Midbrain (tissue), 1 donor: ENCODE measurements around the gene RTEL1.
"Not testable (repeated sequence)": the region's sequence is repeated elsewhere in the genome, so short reads cannot be mapped to it uniquely, and the experiment has no call there.

Source experiments
- DNase-seq: peaks from one replicate; lab custom pipeline; 2025; lab: John Stamatoyannopoulos, UW

Gene RTEL1

DNA sequence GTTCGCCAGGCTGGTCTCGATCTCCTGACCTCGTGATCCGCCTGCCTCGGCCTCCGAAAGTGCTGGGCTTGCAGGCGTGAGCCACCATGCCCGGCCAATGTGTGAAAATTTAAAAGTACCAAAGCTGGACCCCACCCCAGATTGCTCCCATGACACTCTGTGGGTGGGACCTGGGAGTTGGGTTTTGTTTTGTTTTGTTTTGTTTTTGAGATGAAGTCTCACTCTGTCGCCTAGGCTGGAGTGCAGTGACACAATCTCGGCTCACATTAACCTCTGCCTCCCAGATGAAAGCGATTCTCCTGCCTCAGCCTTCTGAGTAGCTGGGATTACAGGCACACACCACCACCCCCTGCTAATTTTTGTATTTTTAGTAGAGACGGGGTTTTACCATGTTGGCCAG is 13.6 kb downstream of the RTEL1 start:
- DNase-seq, result not testable (repeated sequence)

DNA sequence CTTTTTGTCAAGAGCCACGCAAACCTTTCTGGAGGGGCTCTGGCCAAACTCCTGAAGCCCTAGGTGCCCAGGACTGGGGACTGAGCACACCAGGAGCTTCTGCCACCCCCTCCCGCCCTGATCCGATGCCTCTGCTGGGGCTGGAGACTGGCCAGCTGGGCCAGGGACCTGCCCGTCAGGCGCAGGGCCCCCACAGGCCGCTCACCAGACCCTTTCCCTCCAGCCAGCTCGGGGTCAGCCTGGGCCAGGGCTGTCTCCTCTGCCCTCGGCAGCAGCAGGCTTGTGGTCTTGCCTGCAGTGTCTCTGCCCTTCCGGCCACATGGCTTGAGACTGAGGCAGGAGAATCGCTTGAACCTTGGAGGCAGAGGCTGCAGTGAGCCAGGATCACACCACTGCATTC is 14.6 kb downstream of the RTEL1 start:
- DNase-seq, result no peak

DNA sequence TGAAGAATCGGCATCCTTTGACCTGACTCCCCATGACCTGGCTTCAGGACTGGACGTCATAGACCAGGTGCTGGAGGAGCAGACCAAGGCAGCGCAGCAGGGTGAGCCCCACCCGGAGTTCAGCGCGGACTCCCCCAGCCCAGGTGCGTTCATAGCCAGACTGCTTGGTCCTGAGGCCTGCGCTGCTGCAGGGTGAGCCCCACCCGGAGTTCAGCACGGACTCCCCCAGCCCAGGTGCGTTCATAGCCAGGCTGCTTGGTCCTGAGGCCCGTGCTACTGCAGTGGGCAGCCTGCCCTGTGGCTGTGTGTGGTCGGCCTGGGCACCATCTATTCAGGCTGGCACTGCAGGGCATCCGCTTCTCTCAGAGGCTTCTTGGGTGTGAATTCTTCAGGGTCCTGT is 15.8 kb downstream of the RTEL1 start:
- DNase-seq, result no peak

DNA sequence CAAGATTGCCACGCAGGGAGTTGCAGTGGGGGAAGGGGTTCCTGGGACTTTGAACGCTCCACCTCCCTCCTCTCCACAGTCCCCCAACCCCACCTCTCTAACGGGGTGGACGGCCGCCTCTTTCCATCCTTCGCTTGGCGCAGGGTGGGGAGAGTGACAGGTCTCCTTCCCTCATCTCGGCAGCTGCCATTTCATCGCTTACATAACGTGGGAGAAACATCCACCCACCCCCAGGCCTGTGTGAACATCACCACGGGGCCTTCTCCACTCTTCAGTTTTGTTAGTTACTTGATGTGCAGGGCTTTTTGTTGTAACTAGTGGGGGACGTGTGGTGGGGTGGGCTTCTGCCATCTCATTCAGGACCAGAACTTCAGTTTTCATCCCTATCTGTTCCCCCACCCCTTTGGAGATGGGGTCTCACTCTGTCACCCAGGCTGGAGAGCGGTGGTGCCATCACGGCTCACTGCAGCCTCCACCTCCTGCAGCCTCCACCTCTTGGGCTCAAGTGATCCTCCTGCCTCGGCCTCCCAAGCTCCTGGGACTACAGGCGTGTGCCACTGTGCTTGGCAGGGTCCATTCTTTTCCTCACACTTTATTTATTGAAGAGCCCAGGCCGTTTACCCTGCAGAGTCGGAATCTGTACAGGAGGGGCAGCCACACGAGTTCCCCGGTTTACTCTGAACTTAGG is 17.7 kb downstream of the RTEL1 start:
- DNase-seq, result no peak

DNA sequence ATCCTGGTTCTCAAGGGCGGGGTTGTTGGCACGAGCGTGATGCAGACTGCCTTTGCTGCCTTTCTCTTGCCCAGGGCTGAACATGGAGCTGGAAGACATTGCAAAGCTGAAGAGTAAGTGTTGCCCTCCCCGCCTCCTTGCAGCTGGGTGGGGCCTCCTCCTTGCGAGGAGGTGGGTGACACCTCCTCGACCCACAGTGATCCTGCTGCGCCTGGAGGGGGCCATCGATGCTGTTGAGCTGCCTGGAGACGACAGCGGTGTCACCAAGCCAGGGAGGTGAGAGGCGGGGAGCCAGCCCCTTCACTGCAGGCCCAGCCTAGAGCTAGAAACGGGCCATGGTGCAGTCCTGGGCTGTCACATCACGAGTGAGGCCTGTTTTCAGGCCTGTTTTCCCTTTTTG is 20.0 kb downstream of the RTEL1 start:
- no peak for DNase-seq

DNA sequence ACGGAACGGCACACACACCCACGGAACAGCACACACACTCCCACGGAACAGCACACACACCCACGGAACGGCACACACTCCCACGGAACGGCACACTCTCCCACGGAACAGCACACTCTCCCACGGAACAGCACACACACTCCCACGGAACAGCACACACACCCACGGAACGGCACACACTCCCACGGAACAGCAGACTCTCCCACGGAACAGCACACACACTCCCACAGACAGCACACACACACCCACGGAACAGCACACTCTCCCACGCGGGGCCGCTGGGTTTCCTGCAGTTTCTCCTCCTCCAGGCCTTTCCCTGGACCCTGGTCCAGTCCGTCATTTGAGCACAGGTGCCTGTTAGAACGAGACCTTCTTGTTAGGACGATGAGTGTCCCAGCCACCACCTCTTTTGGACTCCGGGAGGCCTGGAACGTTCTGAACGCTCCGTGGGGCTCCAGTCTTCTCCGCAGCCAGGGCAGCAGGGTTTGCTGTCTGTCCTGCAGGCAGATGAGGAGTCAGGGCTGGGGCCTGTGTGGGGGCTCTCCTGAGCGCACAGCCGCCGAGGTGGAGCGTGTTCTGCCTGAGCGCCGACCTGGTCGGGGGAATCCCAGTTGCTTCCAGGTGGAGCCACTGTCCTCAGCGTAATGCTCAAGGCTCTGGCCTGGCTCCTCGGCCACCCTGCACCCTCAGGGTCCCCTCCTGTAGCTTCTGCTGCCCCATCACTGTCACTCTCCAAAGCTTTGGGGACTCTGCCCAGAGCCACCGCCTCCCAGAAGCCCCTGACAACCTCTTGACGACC is 20.8 kb downstream of the RTEL1 start:
- DNase-seq, result no peak

DNA sequence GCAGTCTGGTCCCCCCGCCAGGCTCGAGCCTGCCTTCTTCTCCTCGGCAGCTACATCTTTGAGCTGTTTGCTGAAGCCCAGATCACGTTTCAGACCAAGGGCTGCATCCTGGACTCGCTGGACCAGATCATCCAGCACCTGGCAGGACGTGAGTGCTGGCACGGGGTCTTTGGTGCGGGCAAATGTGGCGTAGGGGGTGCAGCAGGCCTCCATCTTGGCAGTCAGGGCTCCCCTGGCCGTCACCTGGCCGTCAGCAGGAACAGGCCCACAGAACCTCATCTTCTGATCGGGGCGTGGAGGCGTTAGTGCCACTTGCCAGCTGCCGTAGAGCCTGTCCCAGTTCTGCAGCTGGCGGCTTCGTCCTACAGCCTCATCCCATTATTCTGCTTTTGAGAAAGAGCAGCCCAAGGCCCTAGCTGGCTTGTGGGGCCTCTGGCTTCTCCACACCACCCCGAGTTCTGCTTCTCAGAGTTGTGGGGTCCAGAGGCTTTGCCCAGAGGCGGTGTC is 21.7 kb downstream of the RTEL1 start:
- no peak for DNase-seq

DNA sequence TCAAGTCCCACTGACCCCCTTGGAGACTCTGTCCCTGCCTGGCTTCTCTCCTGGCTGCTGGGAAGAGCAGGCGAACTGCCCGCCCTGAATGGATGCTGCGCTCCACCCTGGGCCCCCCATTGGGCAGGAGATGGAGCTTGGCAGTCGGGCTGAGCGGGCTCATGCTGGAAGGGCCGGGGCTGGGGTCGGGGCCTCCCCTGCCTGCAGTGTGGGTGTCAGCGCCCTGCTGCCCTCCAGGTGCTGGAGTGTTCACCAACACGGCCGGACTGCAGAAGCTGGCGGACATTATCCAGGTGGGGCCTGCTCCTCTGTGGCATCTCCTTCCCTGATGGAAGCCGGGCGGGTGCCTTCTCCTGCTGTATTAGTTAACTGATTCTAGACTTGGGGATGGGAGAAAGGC is 22.3 kb downstream of the RTEL1 start:
- DNase-seq, result no peak

DNA sequence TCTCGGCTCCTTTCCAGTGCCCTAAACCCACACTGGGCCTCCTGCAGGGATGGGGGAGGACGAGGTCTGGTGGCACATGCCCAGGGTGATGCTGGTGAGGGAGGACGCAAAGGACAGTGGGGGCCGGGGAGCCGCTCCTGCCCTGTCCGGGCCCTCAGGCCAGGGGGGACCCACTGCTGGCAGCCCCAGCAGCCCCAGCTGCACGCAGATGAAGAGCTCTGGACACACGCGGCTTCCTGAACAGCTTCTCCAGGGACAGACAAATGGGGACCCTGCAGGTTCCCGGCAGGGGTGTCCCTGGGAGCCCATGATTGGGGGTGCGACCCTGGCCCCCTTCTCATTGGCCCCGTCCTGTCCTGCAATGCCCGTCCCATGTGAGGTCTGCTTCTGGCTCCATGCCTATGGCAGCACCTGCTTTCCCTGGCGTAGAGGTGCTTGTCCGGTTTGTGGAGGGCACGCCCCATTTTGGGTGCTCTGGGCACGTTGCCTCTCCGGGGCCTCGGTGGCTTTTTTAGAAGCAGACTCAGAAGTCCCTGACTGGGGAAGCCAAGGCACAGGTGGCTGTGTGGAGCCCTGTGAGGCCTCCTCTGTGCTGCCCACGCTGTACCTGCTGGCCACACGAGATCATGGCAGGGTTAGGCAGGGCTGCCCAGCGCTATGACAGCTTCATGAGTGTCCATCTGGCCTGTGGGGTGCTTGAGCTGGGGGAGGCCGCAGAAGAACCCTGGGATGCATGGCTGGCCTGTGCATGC is 22.9 kb downstream of the RTEL1 start:
- no peak for DNase-seq

DNA sequence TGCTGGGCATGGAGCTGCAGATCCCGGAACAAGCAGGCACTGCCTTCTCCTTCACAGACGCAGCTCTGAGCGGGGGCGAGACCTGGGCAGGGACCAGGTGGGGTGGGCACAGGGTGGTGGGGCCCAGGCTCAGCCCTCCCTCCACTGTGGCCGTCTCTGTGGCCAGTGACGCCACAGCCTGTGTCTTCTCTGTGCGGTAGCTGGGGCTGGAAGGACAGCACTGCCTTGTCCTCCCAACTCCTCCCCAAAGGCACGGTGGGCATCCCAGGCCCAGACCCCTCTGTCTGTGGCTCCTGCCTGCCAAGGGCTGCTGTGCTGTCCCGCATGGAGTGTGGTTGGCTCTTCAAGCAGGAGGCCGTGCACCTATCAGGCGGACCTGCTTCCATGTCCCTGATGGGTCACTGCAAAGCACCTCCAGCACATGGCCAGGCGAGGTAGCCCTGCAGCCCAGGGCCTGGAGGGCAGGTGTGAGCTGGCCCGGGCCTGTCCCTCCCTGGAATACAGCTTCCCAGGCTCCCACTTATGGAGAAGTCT is 23.6 kb downstream of the RTEL1 start:
- DNase-seq, result no peak

DNA sequence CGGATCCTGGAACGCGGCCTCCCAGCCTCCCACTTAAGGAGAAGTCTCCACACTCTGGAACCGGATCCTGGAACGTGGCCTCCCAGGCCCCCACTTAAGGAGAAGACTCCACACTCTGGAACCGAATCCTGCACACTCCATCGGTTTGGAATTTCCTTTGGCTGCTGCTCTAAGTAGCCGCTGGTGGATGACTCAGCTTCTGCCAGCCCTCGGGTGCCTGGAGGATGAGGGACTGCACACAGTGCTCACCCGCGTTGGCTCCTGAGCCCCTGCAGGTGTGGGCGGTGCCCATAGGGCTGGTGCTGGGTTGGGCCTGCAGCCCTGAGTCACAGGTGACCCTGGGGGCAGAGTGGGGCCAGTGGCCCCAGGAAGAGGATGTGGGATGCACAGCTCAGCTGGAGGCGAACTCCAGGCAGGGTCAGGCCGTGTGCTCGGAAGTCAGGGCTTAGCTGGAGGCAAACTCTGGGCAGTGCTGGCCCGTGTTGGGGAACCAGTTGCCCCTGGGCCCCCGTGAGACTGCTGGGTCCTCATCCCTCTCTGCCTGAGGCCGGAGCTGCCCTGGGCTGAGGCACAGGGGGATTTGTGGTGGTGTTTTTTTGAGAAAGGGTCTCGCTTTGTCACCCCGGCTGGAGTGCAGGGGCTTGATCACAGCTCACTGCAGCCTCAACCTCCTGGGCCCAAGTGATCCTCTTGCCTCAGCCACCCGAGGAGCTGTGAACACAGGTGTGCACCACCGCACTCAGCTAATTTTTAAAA is 24.4 kb downstream of the RTEL1 start:
- DNase-seq, result no peak

DNA sequence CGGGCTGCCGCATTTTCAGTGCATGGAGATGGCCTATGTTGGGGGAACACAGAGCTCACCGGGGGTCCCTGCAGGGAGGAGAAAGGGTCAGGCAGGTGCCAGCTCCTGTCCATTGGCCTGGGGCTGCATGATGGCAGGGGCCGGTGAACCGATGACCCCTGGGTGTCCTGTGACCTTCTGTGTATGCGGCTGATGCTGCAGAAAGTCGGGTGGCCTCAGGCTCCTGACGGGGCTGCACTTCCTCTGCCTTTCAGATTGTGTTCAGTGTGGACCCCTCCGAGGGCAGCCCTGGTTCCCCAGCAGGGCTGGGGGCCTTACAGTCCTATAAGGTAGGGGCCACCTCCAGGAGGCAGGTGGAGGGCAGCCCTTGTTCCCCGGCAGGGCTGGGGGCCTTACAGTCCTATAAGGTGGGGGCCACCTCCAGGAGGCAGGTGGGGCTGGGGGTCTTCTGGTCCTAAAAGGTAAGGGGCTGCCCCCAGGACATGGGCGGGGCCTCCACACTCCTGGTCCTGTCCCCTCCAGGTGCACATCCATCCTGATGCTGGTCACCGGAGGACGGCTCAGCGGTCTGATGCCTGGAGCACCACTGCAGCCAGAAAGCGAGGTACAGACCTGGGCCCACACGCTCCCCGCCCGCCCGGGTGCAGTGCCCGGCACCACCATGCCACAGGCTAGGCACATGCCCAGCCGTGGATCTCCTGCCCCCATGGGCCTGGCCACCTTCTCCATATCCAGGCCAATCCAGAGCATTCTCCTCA is 27.3 kb downstream of the RTEL1 start:
- no peak for DNase-seq

DNA sequence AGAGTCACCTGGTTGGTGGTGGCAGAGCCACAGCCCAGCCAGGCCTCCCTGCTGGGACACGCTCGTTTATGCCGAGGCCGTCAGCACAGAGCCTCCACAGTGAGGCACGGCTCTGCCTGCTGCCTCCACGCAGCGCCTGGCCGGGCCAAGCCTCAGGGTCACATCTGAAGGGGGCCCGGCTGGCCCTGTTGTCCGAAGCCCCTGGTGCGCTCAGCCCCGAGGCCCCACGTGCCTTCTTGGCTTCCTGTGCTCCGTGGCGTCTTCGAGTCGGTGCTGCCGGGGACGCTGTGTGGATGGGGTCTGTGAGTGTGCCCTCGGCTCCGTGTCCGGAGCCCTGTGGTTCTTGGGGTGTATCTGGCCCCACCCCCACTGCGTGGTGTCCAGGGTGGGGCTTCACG is 28.0 kb downstream of the RTEL1 start:
- no peak for DNase-seq

DNA sequence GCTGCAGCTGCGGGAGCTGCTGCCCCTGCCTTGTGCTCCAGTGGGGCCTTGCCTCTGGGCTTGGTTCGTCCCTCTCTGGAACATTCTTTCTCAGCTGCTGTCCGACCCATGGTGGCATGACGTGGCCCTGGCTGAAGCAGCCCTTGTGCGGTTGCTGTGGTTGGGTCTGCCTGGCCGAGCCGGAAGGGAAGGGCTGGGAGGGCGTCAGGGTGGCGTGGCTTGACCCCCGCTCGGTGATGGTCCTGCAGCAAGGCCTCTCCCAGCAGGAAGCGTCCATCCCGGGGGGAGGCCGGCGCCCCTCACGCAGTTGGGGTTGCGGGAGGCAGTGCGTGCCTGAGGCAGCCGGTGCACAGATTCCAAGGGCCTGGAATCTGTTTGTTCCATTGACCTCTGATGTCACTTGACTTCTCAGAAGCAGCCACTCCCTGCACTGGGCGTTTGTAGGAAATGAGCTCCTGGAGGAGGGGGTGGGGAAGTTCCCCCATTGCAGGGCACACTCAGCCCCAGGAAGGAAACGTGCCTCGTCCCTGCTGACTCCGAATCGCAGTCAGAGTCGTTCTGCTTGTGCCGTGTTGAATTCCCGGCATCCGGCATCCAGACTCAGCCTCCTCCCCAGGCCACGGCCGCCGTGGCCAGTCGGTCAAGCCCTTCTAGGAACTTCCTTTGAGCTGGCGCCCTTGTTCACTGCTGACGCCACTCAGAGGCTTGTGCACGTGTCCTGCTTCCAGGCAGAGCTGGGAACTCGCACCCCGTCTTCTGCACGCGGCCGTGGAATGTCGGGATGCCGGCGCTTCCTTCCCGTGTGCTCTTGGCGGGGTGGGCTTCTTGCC is 28.6 kb downstream of the RTEL1 start:
- DNase-seq, result no peak

DNA sequence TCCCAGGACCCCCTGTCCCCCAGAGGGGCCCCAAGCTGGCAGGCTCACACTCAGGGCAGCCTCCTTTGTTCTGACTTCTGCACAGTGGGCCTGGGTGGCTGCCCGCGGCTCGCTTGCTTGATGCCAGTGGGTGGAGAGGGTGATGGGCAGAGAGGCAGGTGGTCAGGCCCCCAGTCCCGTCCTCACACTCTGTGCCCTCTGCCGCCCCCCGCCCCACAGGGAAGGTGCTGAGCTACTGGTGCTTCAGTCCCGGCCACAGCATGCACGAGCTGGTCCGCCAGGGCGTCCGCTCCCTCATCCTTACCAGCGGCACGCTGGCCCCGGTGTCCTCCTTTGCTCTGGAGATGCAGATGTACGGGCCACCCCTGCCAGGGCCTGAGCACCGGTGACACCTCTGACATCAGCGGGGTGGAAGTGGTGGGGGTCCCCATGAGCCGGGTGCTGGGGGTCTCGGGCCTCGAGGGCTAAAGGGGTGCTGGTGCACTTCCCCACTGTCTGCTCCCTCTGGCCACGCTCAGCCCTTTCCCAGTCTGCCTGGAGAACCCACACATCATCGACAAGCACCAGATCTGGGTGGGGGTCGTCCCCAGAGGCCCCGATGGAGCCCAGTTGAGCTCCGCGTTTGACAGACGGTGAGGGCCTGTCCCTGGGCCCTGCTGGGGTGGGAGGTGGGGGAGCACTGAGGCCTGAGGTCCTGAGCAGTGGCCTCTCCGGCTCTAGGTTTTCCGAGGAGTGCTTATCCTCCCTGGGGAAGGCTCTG is 29.5 kb downstream of the RTEL1 start:
- no peak for DNase-seq

DNA sequence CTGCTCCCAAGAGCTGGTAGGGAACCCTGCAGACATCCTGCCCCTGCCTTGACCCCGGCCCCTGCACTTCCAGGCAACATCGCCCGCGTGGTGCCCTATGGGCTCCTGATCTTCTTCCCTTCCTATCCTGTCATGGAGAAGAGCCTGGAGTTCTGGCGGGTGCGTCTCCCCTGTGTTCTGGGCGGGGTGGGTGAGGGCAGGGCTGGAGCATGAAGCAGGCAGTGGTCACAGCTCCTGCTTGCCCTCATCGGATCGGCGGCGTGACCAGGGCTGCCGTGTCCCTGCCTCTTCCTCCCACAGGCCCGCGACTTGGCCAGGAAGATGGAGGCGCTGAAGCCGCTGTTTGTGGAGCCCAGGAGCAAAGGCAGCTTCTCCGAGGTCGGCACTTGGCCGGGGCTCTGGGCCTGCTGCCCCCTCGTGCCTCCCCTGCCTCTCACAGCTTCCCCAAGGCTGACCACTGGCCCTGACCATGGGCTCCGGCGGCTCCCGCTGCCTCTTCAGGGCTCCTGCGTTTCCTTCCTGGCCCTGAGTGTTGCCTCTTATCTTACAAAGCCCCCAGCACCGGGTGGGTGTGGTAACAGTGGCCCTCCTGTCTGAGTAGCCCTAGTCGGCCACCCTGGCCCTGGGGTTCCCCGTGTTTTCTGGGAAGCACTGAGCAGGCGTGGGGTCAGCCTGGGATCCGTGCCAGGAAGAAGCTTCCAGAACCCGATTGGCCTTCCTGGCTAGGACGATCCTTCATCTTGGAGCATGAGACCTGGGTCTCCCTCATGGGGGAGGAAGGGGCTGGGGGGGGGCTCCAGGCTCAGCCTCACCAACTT is 30.3 kb downstream of the RTEL1 start:
- no peak for DNase-seq

DNA sequence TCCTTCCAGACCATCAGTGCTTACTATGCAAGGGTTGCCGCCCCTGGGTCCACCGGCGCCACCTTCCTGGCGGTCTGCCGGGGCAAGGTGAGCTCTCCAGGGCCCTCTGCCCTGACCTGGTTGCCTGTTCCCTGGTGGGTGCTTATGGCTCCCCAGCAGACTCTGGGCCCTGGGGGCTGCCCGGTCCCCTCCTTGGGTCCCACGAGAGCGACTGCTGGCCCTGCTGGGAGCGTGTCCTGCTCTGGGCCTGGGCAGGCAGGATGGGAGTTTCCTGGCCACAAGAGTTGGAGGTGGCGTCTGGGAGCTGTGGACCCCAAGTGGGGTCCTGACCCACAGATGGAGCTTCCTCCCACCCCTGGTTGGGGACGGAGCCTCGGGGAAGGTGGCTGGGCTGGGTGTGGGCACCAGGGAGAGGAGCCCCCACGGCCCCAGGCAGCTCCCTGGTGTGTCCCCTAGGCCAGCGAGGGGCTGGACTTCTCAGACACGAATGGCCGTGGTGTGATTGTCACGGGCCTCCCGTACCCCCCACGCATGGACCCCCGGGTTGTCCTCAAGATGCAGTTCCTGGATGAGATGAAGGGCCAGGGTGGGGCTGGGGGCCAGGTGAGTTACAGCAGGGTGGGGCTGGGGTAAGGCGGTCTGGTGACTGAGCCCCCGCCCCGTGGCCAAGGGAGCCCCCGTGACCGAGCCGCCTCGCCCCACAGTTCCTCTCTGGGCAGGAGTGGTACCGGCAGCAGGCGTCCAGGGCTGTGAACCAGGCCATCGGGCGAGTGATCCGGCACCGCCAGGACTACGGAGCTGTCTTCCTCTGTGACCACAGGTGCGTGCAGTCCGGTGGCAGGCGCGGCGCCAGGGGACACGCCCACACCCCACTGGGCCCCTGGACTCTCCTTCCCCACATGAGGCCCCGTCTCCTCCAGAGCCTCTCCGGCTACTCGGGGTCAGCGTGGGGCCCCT is 31.2 kb downstream of the RTEL1 start:
- no peak for DNase-seq
